NCI-H82 (cell line): ENCODE measurements around the gene SBF2.
A peak's percentile ranks its signal among the peaks of the same experiment; 100 is the strongest.

Experiments
- DNase-seq: peaks from one replicate; lab custom pipeline; 2025; lab: John Stamatoyannopoulos, UW

Gene SBF2

DNA sequence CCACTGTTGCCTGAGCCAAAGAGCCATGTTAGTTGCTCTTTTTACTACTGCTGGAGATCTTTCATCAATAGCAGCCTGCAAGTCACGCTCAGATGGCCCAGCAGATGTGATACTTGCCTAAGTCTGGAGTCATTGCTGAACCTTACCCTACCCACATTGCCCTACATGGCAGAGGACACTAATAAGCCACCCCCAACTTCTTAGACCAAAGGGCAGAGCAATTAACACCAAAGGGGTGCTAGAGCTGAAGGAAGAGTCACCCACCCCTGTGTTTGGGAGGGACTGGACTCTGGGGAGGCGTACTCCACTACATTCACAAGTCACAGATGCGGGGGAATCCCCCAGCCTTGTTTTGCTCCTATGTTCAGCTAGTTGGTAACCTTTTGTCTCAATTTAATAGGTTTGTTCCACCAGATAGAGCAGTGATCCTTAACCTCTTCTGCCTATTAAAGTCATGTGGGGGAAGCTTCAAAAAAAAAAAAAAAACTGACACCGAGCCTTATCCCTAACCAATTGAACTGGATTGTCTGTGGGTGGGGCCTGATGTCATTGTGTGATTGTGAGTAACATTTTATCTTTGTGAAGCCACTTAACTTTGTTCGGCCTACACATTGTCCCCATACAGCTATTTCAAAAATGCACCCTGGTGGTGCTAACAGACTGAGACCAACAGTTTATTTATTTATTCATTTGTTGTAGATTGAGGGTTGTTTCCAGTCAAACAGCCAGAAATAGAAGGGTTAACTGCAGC is 23.9 kb upstream of the SBF2 start:
- no peak for DNase-seq

DNA sequence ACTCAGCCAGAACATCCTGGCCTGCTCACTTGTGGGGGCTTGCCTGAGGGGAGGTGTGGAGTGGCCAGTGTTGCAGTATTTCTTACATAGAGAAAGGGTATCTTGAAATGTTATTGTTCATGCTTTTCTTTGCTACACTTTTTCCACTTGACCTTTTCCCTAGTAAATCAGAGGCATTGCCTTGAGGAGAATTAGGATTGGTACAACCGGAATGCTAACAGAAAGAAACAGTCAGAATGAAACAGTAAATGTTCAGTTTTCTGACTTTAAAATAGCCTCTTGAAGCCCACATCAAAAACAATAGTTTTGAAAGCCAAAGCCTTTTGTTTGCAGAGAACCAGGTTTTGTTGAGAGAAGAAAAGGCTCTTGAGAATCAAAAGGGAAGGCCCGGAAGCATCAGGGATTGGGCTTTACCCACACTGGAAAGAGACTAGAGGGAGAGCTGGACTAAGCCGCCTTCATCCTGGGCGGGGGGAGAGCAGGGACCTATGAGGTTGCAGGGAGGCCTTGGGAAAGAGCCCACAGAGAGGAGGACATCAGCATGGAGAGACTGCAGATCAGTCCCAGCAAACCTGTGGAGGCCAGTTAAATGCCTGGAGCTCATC is 23.2 kb upstream of the SBF2 start:
- no peak for DNase-seq

DNA sequence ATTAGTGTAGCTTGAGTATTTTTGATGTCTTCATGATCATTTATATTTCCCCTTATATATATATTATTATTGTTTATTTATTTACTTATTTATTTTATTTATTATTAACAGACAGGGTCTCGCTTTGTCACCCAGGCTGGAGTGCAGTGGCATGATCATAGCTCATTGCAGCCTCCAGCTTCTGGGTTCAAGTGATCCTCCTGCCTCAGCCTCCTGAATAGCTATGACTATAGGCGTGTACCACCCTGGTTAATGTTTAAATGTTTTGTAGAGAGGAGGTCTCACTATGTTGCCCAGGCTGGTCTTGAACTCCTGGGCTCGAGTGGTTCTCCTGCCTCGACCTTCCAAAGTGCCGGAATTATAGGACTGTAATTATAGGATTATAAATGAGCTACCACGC is 21.1 kb upstream of the SBF2 start:
- no peak for DNase-seq

DNA sequence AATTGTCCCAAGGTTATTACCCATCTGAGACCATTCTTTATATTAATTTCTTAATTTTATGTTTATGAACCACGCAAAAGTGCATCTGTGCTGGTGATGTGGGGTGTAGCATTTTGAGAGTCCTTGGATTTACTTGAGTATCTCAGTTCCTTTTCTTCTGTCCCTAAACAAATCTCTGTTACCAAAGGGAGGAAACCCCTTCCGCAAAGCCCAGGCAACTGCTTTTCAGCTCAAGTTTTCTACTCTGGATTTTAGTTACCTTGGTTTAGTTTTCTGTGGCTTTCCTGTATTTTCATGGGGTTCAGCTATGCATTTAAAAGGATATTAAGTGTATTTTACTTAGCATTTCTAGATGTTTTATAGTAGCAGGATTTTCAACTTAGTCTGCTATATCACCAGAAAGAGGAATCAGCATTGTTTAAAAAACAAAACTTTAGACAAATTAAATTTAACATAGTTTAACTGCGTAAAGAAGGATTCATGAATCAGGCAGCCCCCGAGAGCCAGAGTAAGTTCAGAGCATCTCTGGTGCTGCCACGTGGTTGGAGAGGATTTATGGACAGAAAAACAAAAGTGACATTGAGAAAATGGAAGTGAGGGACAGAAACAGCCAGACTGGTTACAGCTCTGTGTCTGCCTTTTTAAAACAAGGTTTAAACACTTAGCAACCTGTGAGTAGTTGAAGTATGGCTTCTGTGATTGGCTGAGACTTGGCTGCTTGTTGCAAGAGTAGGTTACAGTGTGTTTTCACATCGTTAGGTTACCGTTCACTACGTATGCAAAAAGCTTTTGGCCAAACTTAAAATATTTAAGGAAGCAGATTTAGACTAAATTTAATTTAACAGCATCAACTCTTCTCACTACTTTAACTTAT is 20.4 kb upstream of the SBF2 start:
- DNase-seq = peak; percentile 24

DNA sequence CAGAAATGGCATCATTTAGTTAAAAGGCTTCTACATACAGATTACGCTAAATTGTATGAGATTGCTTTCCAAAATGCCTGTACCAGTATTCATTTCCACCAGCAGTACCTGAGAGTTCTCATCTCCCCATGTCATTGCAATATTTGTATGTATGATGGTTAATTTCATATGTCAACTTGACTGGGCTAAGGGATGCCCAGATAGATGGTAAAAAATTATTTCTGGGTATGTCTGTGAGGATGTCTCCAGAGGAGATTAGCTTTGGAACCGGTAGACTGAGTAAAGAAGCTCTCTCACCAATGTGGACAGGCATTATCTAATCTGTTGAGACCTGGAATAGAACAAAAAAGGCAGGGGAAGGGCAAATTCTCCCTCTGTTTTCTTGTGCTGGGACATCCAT is 17.8 kb upstream of the SBF2 start:
- no peak for DNase-seq

DNA sequence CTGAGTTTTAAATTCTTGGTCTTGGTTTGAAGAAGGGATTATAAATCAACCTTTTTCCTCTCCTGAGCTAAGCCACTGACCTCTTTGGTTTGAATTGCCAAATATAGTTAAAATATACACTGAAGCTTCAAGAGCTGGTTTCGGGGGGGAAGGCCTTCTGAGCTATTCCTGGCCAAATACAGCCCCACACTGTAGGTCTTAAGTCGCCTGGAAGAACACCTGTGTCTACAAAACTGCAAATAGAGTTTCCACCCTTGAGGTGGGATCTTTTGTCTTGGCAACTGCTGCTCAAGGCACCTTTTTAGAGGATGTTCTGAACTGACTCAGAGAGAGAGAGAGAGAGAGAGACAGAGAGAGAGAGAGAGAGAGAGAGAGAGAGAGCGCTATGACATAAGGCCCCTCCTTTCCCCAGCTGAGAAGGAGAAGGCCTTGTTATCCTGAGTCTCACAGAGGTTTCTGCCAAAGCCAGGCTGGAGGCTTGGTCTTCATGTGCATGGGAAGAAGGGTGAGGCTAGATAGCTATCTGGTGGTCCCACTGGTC is 16.4 kb upstream of the SBF2 start:
- DNase-seq = no peak

DNA sequence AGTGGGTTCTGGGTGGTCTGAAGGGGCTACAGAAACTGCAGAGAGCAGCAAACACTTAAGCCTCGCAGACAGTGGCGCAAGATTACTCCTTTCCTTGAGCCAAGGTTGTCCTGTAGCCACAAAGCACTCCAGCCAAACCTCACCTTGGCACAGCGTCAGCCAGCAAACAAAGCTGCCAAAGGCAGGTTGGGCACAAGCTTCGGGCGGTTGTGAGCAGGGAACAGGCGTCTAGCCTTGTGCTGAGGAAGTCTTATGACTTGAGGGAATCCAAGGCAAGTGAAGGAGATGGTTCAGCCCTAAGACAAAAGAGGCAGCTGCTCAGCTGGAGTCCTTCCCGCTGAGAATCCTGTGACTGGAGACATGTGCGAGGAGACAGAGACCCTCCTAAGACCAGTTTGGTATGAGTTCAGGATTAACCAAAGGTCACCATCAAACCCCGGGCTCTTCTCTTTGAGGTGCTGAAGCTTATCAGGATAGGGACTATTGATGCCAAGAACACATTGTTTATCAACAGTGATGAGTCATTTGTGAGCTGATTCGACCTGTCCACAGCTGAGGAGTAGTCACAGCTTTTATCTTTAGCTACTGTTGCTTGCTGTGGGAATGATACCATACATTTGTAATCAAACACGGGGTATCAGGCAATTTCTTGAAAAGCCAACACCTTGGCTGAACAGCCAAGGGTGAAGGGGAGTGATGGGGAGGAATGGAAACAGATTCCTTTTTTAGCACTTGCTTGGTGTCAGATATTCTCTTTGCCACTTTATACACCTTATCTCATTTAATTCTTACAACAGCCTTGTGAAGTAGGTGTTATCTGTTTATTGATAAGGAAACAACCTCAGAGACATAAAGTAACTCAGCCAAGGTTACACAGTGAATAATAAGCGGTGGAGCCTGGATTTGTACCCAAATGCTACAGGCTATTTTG is 15.4 kb upstream of the SBF2 start:
- no peak for DNase-seq

DNA sequence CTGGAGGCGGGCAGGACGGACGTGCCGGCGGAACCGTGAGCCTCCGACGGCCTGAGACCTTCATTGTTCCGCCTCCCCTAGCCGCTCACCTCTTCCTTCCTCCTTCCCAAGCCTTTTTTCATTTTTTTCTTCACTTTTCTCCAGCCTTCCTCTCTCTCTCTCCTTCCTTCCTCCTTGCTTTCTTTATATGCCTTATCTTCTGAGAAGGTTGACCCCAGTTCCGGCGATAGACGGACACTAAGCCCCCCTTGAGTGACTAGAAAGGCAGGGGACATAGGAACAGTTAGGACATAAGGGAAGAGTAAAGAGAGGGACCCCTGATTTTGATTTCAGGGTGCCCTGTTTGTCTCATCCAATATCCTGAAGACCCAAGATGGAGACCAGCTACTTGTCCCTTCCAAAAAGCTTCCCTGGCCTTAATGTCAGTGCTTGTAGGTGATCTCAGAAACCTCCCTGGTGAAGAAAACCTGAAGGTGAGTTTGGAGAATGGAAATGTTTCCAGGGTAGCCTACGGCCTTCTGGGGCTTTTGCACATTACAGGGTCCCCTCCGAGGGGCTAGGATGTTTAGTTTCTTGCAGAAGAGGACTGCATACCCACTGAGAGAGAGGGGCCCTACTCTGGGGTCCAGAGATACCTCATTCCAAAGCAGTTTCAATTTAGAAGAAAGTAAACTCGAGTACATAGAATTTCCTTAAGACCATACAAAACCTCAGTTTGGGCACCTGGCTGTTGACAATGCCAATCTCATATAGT is 14.4 kb upstream of the SBF2 start:
- DNase-seq = no peak

DNA sequence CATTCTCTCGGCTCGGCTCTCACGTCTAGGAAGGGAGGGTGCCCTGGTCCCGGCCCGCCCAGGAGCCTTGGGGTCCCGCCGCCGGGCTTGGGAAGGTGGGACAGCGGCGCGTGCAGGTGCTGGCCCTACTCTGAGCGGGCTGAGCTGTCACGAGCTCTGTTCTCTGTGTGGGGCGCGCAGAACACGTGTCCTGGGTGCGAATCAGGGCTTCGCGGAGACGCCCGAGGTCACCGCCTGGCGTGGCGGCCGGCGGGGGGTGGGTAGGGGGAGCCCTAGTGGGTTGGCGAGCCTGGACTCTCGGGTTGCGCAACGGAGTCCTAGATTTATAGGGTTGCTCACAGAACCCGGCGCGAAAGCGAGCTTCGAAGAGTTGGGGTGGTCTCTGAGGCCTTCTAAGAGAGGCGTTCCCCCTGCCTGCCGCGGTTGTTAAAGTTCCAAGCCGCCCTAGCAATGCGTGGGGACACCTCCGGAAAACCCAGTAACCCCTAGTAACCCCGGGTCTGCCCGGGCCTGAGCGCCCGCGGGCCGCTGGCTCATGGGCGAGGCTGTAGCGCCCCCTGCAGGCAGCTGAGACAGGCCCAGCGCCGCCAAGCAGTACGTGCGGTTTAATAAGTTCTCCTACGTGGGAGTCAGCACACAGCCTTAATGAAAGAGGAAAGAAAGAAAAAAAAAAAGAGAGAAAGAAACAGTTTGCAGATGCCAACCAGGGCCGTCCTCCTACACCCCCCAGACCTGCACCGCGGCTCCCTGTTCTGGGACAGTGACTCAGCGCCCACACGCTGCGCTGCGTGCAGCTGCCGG is 13.6 kb upstream of the SBF2 start:
- DNase-seq = peak; percentile 80

DNA sequence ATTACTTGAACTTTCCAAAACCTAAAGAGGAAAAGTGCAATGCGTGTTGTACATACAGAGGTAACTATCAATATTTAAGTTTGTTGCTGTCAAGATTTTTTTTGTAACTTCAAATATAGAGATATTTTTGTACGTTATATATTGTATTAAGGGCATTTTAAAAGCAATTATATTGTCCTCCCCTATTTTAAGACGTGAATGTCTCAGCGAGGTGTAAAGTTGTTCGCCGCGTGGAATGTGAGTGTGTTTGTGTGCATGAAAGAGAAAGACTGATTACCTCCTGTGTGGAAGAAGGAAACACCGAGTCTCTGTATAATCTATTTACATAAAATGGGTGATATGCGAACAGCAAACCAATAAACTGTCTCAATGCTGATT is 13.0 kb upstream of the SBF2 start:
- no peak for DNase-seq

DNA sequence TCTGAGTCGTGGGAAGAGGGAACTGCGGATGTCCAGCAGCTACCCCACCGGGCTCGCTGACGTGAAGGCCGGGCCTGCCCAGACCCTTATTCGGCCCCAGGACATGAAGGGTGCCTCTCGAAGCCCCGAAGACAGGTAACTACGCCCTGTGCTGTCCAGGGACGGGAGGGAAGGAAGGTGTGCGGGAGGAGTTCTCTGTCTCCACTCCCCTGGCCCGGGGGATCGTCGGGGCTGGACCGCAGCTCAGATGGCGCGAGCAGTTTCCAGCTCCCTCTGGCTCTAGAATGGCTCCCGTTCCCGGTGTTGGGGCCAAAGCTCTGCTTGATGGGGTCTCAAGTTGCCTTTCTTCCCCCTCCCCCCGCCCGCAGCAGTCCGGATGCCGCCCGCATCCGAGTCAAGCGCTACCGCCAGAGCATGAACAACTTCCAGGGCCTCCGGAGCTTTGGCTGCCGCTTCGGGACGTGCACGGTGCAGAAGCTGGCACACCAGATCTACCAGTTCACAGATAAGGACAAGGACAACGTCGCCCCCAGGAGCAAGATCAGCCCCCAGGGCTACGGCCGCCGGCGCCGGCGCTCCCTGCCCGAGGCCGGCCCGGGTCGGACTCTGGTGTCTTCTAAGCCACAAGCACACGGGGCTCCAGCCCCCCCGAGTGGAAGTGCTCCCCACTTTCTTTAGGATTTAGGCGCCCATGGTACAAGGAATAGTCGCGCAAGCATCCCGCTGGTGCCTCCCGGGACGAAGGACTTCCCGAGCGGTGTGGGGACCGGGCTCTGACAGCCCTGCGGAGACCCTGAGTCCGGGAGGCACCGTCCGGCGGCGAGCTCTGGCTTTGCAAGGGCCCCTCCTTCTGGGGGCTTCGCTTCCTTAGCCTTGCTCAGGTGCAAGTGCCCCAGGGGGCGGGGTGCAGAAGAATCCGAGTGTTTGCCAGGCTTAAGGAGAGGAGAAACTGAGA is 12.2 kb upstream of the SBF2 start:
- peak; percentile 42 for DNase-seq

DNA sequence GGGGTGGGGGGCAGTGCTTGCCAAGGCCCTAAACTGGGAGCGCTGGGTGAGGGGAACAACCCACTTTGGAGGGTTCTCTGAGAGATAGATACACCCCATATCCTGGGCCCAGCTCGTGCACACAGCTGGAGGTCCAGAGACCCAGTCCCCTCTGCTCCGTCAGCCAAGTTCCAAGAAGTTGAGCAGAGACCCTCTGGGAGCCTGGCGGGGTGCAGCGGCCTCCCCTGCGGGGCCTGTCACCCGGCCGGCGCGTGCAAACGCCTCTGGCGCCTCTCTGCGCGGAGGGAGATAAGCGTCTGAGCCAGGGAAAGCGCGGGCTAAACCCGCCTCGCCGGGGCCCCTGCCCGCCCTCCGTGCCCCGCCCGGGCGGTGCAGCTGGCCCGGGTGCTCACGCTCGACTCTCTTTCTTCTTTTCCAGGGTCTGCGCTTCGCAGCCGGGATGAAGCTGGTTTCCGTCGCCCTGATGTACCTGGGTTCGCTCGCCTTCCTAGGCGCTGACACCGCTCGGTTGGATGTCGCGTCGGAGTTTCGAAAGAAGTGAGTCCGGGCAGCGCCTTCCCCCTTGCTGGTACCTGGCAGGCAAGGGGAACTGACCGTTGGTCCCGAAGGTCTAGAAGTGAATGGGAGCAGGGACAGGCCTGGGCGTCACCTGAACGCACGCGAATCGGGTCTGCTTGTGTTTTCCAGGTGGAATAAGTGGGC is 11.4 kb upstream of the SBF2 start:
- DNase-seq = peak; percentile 58

DNA sequence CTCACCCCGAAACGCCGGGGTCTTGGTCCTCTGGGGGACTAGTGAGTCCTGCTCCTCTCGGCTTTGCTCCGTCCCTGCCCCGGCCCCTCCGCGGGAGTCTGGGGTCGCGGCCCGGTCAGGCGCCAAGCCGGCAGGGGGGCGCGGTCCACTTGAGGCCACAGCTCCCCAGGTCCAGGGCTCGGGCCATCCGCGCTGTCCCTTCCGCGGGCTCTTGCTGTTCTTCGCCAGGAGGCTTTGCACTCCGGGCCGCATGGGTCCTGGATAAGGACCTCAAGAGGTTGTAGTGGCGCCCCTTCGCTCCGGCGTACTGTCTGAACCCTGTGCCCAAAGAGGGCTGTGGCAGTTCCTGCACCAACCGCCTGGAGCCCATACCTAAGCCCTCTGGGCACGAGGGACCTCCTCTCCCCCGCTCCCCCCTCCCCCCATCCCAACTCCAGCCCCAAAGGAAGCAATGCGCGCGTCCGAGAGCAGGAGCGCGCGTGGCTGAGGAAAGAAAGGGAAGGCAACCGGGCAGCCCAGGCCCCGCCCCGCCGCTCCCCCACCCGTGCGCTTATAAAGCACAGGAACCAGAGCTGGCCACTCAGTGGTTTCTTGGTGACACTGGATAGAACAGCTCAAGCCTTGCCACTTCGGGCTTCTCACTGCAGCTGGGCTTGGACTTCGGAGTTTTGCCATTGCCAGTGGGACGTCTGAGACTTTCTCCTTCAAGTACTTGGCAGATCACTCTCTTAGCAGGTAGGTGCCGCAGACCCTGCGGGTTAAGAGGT is 10.7 kb upstream of the SBF2 start, which contains the start of gene ADM:
Gene ADM (plus strand): TSS at position 579 of the 767 bp plus-strand sequence. CDS start 628 bp downstream, outside the sequence.
- peak; percentile 74 for DNase-seq

DNA sequence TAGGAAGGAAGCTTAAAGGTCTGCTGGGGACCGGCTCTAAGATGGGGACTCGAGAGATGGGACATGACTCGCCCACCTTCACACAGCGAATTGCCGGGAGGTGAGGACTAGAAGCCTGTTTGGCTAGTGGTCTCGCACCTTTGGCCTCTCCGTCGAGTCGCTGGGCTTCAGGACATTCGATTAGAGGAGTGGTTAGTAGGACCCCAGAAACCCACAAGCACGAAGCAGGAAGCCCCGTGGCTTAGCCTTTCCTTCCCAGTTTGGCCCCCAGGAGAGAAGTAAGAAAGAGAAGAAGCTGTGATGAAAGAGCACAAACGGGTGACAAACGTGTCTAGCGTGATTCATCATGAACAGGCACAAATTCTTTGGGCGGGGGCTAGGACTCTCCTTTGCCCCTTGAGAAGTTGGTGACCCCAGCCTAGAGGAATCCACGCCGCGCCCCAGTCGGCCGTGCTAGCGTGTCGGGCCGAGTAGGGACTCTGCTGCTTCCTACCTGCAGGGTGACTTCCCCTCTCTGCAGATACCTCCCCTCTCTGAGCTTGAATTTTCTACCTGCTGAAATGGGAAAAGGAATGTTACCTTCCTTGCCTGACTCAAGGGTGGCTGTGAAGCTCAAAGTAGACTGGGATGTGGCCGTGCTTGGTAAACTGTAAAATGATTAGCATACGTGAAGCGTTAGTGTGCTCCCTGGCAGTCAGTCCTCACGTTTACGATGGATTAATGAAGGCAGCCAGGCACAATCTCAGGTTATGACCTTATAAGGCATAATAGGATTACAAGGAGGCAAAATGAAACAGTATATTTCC is 9.7 kb upstream of the SBF2 start:
- peak; percentile 65 for DNase-seq

DNA sequence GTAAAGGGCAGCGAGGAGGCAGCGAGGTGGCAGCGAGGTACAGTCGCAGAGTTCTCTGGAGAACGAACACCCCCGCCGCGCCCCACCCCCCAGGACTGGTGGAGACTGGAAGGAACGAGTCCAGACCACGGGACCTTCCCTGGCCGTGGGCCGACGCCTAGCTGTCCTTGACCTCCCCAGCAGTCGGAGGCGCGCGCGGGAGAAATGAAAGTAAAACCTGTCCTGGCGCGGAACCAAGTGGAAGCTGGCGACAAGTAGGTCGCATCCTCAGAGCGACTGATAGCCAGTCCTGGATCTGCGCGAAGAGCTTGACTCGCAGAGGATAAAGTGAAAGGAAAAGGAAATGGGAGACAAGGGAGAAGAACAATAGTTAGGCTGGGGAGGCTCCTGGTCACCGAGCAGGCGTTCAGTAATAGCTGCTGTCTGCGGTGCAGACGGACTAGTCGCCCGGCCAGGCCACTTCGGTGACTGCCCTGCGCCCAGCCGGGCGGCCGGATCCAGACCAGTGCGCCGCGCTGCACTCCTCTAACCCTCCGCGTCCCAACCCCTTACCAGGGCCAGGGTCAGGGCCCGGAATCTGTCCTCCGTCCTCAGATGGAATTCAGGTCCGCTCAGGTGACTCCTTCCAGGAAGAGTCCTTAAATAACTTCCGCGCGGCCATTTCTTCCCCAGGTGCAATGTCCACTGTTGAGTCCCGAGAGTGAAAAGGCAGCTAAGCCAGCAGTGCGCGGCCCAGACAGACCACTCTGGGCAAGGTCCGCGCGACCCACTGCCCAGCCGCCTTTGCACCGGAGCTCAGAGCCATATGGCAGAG is 8.9 kb upstream of the SBF2 start:
- peak; percentile 48 for DNase-seq

DNA sequence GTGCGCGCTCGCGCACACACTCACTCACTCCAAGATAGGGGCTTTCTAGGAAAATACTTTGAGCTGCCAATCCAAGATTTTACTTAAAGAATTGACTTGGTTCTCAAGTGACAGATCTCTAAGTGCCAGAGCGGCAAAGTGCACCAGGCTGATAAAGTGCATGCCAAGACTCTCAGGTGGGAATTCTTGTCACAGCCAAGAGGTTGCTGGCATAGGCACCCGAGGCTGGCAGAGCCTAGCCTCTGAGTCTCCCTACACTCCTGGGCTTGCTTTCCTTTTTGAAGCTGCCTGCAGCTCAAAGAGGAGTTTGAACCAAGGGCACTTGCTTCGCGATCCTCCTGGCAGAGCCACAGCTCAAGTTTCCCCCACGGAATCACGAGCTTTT is 8.3 kb upstream of the SBF2 start:
- DNase-seq = no peak
